Liver (tissue), 9 donors: ENCODE data around the gene ZNF467. TPM values are rescaled to one million over a fixed set of nuclear protein-coding genes. Genes with fewer than 3 reads are reported as not detected.

Experiments used
- DNase-seq: peaks from one replicate; pipeline ENCODE4 v3.0.0-alpha.2; 2017; ENCODE audit warnings: low spot score
- H3K27ac ChIP-seq, 2 donors: one replicate each; pipeline ENCODE4 v1.7.0; 2013; ENCODE audit warnings: inconsistent platforms in 2 of 2, low read length in 2 of 2, control low read depth in 1 of 2, low read depth in 1 of 2, mild to moderate bottlenecking in 1 of 2
- H3K27me3 ChIP-seq, 4 donors: one replicate each; pipeline versions ENCODE4 v1.6.1 to v1.7.0; 2013; ENCODE audit warnings: low read length in 3 of 4, inconsistent platforms in 1 of 4, mild to moderate bottlenecking in 1 of 4, moderate library complexity in 1 of 4; ENCODE audit not compliant: control insufficient read depth in 4 of 4, insufficient read depth in 4 of 4
- H3K36me3 ChIP-seq, 4 donors: one replicate each; pipeline versions ENCODE4 v1.6.1 to v1.7.0; 2013; ENCODE audit warnings: low read length in 3 of 4, mild to moderate bottlenecking in 3 of 4, low read depth in 1 of 4, moderate library complexity in 1 of 4; ENCODE audit not compliant: control insufficient read depth in 4 of 4, insufficient read depth in 3 of 4
- H3K4me1 ChIP-seq, 4 donors: one replicate each; pipeline versions ENCODE4 v1.6.1 to v1.7.0; 2013; ENCODE audit warnings: low read length in 3 of 4, mild to moderate bottlenecking in 3 of 4, moderate library complexity in 1 of 4; ENCODE audit not compliant: control insufficient read depth in 4 of 4, insufficient read depth in 4 of 4
- H3K4me3 ChIP-seq, 3 donors: one replicate each; pipeline versions ENCODE4 v1.6.1 to v1.7.0; 2013; ENCODE audit warnings: low read length in 3 of 3, control low read depth in 1 of 3, low read depth in 1 of 3, mild to moderate bottlenecking in 1 of 3
- H3K9ac ChIP-seq, 2 donors: one replicate each; pipeline ENCODE4 v1.7.0; 2013; ENCODE audit warnings: low read length in 2 of 2, mild to moderate bottlenecking in 2 of 2, moderate library complexity in 2 of 2, control low read depth in 1 of 2, low read depth in 1 of 2
- H3K9me3 ChIP-seq, 4 donors: one replicate each; pipeline versions ENCODE4 v1.6.1 to v1.7.0; 2013; ENCODE audit warnings: low read length in 3 of 4; ENCODE audit not compliant: control insufficient read depth in 4 of 4
- FOXA1 ChIP-seq: IDR thresholded peaks from 2 replicates; pipeline ENCODE4 v1.6.1; 2016; ENCODE audit warnings: antibody characterized with exemption
- FOXA2 ChIP-seq: IDR thresholded peaks from 2 replicates; pipeline ENCODE4 v1.6.1; 2016; ENCODE audit warnings: antibody characterized with exemption
- GABPA ChIP-seq, 2 donors: IDR thresholded peaks in 1 of 2; conservative IDR thresholded peaks in 1 of 2; 2 replicates each; pipeline ENCODE4 v1.6.1; 2016; ENCODE audit warnings: antibody characterized with exemption in 2 of 2, mild to moderate bottlenecking in 1 of 2, moderate library complexity in 1 of 2
- HNF4A ChIP-seq, 2 donors: conservative IDR thresholded peaks; 2 replicates each; pipeline ENCODE4 v1.6.1; 2016; ENCODE audit warnings: antibody characterized with exemption in 2 of 2, mild to moderate bottlenecking in 2 of 2
- HNF4G ChIP-seq: IDR thresholded peaks from 2 replicates; pipeline ENCODE4 v1.6.1; 2016; ENCODE audit warnings: antibody characterized with exemption
- JUND ChIP-seq, 2 donors: IDR thresholded peaks; 2 replicates each; pipeline ENCODE4 v1.6.1; 2016; ENCODE audit warnings: antibody characterized with exemption in 2 of 2
- RAD21 ChIP-seq, 2 donors: IDR thresholded peaks; 2 replicates each; pipeline ENCODE4 v1.6.1; 2016; ENCODE audit warnings: antibody characterized with exemption in 2 of 2, mild to moderate bottlenecking in 2 of 2
- RXRA ChIP-seq, 2 donors: IDR thresholded peaks; 2 replicates each; pipeline ENCODE4 v1.6.1; 2017 to 2018; ENCODE audit warnings: antibody characterized with exemption in 2 of 2, mild to moderate bottlenecking in 1 of 2
- SP1 ChIP-seq: IDR thresholded peaks from 2 replicates; pipeline ENCODE4 v1.6.1; 2018; ENCODE audit warnings: antibody characterized with exemption, mild to moderate bottlenecking
- TAF1 ChIP-seq: conservative IDR thresholded peaks from 2 replicates; pipeline ENCODE4 v1.6.1; 2016; ENCODE audit warnings: antibody characterized with exemption, mild to moderate bottlenecking
- YY1 ChIP-seq: IDR thresholded peaks from 2 replicates; pipeline ENCODE4 v1.6.1; 2016; ENCODE audit warnings: antibody characterized with exemption, mild to moderate bottlenecking
- WGBS: extraction: QIAGEN DNeasy Blood & Tissue Kit; methylation state at CpG from one replicate; pipeline ENCODE4 v1.1.7; 2013; 5-methylcytosine and 5-hydroxymethylcytosine counted together
- polyA plus RNA-seq, 2 donors: library from polyadenylated mRNA; stranded (reverse) in 1 of 2; unstranded in 1 of 2; fragments of 200-250 nt in 1 of 2; fragments of >200 nt in 1 of 2; fragmentation: Nextera tagmentation in 1 of 2; extraction: Ambion mirVana in 1 of 2; gene quantifications; one replicate each; pipeline versions ENCODE4 v1.2.1 to v1.2.3, GENCODE V29; 2013 to 2015
- total RNA-seq, 2 donors: library from RNA; depleted of rRNA; stranded (reverse); fragments of >200 nt; gene quantifications; one replicate each; pipeline ENCODE4 v1.2.3, GENCODE V29; 2014
- TF ChIP-seq, protein P1 (sequence below): IDR thresholded peaks from 2 replicates; pipeline ENCODE4 v1.6.1; 2016; ENCODE audit warnings: antibody characterized with exemption
- TF ChIP-seq, protein P2 (sequence below): fragments of 150-350 bp; IDR thresholded peaks from 2 replicates; pipeline ENCODE4 v1.5.1; 2017; ENCODE audit warnings: improper control_type of control experiment, low read depth, low read length; ENCODE audit not compliant: missing input control
- TF ChIP-seq, protein P3 (sequence below): IDR thresholded peaks from 2 replicates; pipeline ENCODE4 v1.6.1; 2016; ENCODE audit warnings: antibody characterized with exemption
- TF ChIP-seq, protein P4 (sequence below): IDR thresholded peaks from 2 replicates; pipeline ENCODE4 v1.6.1; 2016; ENCODE audit warnings: antibody characterized with exemption
- TF ChIP-seq, protein P5 (sequence below): IDR thresholded peaks from 2 replicates; pipeline ENCODE4 v1.6.1; 2016; ENCODE audit warnings: antibody characterized with exemption, mild to moderate bottlenecking
- donor health status: healthy.
- donor health status: healthy.
- donor health status: healthy.
- donor health status: healthy.
- donor health status: healthy.

The ZNF467 gene, protein sequence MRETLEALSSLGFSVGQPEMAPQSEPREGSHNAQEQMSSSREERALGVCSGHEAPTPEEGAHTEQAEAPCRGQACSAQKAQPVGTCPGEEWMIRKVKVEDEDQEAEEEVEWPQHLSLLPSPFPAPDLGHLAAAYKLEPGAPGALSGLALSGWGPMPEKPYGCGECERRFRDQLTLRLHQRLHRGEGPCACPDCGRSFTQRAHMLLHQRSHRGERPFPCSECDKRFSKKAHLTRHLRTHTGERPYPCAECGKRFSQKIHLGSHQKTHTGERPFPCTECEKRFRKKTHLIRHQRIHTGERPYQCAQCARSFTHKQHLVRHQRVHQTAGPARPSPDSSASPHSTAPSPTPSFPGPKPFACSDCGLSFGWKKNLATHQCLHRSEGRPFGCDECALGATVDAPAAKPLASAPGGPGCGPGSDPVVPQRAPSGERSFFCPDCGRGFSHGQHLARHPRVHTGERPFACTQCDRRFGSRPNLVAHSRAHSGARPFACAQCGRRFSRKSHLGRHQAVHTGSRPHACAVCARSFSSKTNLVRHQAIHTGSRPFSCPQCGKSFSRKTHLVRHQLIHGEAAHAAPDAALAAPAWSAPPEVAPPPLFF
- 1 to 10 TPM; 2.8 to 3.8 TPM for total RNA-seq
- polyA plus RNA-seq = 1 to 10 TPM; 3.6 to 4.0 TPM

DNA sequence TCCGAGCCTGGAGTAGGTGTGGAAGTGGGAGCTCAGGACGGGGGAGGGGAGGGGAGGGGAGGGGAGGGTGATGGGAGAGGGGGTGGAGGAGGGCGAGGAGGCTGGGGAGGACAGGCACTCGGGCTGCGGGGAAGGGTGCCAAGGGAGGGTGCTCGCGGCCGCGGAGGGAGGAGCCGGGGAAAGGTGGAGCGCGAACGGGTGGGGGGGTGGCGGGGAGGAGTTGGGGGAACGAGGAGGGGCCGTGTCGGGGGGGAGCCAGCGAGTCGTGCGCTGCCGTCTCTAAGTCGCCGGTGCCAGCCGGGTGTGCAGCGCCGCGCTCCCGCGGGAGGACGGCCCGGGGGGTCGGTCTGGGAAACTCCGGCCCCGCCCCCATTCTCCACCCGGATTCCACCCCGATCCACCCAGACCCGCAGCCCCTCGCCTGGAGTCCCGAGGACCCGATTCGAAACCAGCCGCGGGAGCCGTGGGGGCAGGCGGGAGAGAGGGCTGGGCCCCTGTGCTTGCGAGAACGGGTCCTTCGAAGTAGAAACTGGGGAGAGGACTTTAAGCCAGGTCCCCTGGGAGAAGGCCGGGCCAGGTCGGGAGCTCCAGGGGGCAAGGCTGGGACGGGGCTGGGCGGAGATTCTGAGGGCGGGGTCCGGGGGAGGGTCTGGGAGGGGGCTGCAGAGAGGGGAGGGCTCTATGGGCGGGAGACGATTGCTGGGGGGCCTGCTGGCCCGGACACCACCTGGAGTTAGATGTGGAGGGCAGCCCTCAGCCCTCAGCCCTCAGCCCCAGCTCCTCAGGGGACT, at the start of gene ZNF467:
Gene ZNF467, minus strand, starts transcription at position 143 of the 791 bp plus-strand sequence. CDS start 2,556 bp downstream, outside the sequence.
- peak within 1 kb of the TSS; percentile 53 to 80 (median 63) for H3K4me3 ChIP-seq
- no peaks in the 10 kb centered on the region for H3K9me3 ChIP-seq
- peak within 1 kb of the TSS; percentile 68 to 71 for H3K27ac ChIP-seq
- peaks cover 5 to 22% (median 12%) of the 10 kb centered on the region in 4 donors for H3K4me1 ChIP-seq
- no peak within 1 kb of the TSS for H3K9ac ChIP-seq
- TF ChIP-seq JUND (IDR thresholded peaks at IDR 0.05) = no peak
- no peak for TF ChIP-seq TAF1
- TF ChIP-seq, protein P1, sequence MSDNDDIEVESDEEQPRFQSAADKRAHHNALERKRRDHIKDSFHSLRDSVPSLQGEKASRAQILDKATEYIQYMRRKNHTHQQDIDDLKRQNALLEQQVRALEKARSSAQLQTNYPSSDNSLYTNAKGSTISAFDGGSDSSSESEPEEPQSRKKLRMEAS = no peak
- TF ChIP-seq HNF4G = no peak
- TF ChIP-seq GABPA (IDR thresholded peaks at IDR 0.05 in 1 of 2, conservative IDR thresholded peaks at IDR 0.05 in 1 of 2) = no peak
- TF ChIP-seq FOXA1 = no peak
- no peak for TF ChIP-seq RAD21 (IDR thresholded peaks at IDR 0.05)
- peaks cover 0 to 6% (median 3%) of the 10 kb centered on the region in 4 donors for H3K36me3 ChIP-seq
- WGBS = 3% methylated on average over 57 of the region's 57 CpGs
- no peaks in the 10 kb centered on the region for H3K27me3 ChIP-seq
- peak; percentile 53 for DNase-seq

DNA sequence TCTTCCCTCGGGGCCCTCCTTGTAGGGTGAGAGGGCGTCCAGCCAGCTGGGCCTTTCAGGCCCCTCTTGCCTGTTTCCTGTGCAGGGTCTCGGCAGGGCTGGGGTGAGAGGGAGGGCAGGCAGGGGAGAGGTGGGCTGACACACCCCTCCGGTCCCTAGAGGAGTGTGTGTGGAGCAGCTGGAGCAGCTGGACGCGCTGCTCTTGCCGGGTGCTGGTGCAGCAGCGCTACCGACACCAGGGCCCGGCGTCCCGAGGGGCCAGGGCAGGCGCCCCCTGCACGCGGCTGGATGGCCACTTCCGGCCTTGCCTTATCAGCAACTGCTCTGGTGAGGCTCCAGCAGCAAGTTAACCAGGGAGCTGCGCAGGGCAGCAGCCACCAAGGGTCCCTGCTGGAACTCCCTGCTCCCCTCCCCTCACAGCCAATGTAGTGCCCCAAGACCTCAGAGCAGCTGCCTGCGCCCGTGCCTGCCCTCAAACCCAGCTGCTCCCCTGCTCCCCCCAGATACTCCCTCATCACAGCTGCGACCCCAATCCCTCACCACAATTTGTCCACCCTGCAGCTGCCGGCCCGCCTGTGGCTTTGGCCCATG, 49.1 kb upstream of the ZNF467 start:
- Histone ChIP-seq H3K27me3 (no peaks in the 10 kb centered on the region), H3K36me3 (peaks cover 0 to 2% (median 0%) of the 10 kb centered on the region in 4 donors), H3K9me3 (no peaks in the 10 kb centered on the region), H3K27ac (no peak overlapping the region), H3K9ac (no peak overlapping the region), H3K4me1 (peaks cover 0 to 17% (median 7%) of the 10 kb centered on the region in 4 donors), H3K4me3 (no peak overlapping the region)
- WGBS = 77% methylated on average over 22 of the region's 22 CpGs
- no peak for DNase-seq
- TF ChIP-seq FOXA1 (no peak), RXRA (IDR thresholded peaks at IDR 0.05) (no peak), RAD21 (IDR thresholded peaks at IDR 0.05) (no peak), HNF4A (conservative IDR thresholded peaks at IDR 0.05) (no peak), JUND (IDR thresholded peaks at IDR 0.05) (no peak), YY1 (no peak), HNF4G (no peak), SP1 (no peak), TAF1 (no peak), FOXA2 (no peak)
- TF ChIP-seq, protein P2, sequence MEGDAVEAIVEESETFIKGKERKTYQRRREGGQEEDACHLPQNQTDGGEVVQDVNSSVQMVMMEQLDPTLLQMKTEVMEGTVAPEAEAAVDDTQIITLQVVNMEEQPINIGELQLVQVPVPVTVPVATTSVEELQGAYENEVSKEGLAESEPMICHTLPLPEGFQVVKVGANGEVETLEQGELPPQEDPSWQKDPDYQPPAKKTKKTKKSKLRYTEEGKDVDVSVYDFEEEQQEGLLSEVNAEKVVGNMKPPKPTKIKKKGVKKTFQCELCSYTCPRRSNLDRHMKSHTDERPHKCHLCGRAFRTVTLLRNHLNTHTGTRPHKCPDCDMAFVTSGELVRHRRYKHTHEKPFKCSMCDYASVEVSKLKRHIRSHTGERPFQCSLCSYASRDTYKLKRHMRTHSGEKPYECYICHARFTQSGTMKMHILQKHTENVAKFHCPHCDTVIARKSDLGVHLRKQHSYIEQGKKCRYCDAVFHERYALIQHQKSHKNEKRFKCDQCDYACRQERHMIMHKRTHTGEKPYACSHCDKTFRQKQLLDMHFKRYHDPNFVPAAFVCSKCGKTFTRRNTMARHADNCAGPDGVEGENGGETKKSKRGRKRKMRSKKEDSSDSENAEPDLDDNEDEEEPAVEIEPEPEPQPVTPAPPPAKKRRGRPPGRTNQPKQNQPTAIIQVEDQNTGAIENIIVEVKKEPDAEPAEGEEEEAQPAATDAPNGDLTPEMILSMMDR = no peak
- TF ChIP-seq, protein P1 = no peak
- TF ChIP-seq, protein P3, sequence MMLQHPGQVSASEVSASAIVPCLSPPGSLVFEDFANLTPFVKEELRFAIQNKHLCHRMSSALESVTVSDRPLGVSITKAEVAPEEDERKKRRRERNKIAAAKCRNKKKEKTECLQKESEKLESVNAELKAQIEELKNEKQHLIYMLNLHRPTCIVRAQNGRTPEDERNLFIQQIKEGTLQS = no peak
- TF ChIP-seq, protein P4, sequence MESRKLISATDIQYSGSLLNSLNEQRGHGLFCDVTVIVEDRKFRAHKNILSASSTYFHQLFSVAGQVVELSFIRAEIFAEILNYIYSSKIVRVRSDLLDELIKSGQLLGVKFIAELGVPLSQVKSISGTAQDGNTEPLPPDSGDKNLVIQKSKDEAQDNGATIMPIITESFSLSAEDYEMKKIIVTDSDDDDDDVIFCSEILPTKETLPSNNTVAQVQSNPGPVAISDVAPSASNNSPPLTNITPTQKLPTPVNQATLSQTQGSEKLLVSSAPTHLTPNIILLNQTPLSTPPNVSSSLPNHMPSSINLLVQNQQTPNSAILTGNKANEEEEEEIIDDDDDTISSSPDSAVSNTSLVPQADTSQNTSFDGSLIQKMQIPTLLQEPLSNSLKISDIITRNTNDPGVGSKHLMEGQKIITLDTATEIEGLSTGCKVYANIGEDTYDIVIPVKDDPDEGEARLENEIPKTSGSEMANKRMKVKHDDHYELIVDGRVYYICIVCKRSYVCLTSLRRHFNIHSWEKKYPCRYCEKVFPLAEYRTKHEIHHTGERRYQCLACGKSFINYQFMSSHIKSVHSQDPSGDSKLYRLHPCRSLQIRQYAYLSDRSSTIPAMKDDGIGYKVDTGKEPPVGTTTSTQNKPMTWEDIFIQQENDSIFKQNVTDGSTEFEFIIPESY = no peak
- TF ChIP-seq, protein P5, sequence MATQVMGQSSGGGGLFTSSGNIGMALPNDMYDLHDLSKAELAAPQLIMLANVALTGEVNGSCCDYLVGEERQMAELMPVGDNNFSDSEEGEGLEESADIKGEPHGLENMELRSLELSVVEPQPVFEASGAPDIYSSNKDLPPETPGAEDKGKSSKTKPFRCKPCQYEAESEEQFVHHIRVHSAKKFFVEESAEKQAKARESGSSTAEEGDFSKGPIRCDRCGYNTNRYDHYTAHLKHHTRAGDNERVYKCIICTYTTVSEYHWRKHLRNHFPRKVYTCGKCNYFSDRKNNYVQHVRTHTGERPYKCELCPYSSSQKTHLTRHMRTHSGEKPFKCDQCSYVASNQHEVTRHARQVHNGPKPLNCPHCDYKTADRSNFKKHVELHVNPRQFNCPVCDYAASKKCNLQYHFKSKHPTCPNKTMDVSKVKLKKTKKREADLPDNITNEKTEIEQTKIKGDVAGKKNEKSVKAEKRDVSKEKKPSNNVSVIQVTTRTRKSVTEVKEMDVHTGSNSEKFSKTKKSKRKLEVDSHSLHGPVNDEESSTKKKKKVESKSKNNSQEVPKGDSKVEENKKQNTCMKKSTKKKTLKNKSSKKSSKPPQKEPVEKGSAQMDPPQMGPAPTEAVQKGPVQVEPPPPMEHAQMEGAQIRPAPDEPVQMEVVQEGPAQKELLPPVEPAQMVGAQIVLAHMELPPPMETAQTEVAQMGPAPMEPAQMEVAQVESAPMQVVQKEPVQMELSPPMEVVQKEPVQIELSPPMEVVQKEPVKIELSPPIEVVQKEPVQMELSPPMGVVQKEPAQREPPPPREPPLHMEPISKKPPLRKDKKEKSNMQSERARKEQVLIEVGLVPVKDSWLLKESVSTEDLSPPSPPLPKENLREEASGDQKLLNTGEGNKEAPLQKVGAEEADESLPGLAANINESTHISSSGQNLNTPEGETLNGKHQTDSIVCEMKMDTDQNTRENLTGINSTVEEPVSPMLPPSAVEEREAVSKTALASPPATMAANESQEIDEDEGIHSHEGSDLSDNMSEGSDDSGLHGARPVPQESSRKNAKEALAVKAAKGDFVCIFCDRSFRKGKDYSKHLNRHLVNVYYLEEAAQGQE = no peak
